GM21528 (cell line): ENCODE measurements around the gene CFAP251.

Source experiments
- ATAC-seq: cut with Tn5 transposase; IDR thresholded peaks from one replicate; pipeline ENCODE4 v1.9.1; 2021; ENCODE audit warnings: mild to moderate bottlenecking, moderate library complexity; ENCODE audit not compliant: unreplicated experiment, low FRiP score

Gene CFAP251

DNA sequence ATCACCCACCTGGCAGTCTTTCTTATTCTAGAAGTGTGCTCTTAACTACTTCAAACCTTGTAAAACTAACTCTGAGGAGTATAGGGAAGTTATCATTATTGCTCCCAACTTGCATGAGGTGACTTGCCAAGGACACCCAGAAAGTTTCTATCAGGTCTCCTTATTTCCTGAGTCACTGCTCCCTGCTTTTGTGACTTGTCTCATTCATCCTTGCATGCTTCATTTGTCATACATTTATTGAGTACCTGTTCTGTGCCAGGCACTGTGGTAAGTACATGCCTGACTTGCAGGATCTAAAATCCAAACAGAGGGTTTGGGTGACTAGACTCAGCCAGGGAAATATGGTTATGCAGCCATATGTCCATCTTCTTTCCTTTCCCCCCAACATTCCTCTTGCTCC, 25.5 kb downstream of the CFAP251 start:
- ATAC-seq = no peak

GRCh38 chr12:121946313-121947025, 28.1 kb downstream of the CFAP251 start:
- no peak for ATAC-seq

DNA sequence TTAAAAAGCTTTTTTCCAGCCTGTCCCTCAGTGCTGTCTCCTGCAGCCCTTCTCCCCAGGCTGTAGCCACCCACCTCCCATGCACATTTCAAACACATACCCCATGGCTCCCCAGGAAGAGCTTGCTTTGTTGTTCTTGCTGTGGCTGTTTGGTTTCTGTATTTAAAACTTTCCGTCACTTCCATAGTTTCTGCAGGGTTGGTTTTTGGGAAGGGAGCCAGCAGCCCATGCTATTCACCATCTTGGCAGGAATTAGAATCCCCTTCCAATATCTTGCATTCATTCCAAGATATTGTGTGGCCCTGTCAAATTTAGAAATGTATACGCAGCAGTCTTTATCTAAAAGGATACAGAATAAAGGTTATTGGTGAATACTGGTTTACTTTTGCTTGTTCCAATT, 29.6 kb downstream of the CFAP251 start:
- no peak for ATAC-seq

DNA sequence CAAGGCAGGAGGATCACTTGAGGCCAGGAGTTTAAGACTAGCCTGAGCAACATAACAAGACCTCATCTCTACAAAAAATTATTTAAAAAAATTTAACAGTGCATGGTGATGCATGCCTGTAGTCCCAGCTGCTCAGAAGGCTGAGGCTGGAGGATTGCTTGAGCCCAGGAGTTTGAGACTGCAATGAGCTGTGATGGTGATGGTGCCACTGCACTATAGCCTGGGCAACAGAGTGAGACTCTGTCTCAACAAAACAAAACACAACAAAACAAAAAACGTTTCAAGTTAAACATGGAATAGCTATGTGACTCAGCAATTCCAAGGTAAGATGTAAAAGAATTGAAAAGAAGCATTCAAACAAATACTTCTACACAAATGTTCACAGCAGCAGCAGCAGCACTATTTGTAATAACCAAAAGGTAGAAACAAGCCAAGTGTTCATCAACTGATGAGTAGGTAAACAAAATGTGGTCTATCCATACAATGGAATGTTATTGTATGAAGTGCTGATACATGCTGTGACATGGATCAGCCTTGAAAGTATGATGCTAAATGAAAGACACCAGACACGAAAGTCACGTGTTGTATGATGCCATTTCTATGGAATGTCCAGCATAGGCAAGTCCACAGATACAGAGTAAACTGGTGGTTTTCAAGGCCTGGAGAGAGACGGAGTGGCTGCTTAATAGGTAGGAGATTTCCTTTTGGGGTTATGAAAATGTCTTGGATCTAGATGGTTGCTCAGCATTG, 31.4 kb downstream of the CFAP251 start:
- no peak for ATAC-seq

GRCh38 chr12:121953117-121953692, 34.8 kb downstream of the CFAP251 start:
- no peak for ATAC-seq

- no peak for ATAC-seq
These were observed 35.3 kb downstream of the CFAP251 start for GRCh38 chr12:121953695-121954094.

- no peak for ATAC-seq
These were observed 37.2 kb downstream of the CFAP251 start for GRCh38 chr12:121955258-121956237.

DNA sequence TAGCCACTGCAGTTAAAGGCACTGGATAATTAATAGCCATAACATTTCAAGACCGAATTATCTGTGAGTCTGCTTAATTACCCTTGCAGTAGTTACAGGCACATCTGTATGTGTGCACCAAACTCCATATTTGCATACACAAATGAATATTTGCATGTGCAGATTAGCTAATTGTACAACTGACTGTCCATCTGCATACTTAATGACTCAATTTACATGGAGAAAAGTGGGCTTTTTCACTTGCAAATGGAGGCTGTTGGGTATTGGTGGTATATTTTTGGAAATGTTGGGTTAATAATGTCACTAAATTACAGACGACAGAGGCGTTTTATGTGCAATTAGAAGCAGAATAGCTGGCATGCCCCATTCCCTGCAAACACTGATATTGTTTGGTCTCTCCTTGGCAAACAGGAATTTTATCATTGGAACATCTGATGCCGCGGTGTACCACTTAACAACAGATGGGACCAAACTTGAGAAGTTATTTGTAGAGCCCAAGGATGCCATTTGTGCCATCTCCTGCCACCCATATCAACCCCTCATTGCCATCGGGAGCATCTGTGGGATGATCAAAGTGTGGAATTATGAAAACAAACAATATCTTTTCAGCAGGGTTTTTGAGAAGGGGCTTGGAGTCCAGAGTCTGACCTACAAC, 39.6 kb downstream of the CFAP251 start:
- no peak for ATAC-seq

- no peak for ATAC-seq
These were observed 40.3 kb downstream of the CFAP251 start for GRCh38 chr12:121958541-121959240.

GRCh38 chr12:121960541-121960940, 42.1 kb downstream of the CFAP251 start:
- no peak for ATAC-seq

- ATAC-seq = no peak
These were observed 42.9 kb downstream of the CFAP251 start for GRCh38 chr12:121961195-121961879.

GRCh38 chr12:121963341-121964018, 45.1 kb downstream of the CFAP251 start:
- no peak for ATAC-seq

DNA sequence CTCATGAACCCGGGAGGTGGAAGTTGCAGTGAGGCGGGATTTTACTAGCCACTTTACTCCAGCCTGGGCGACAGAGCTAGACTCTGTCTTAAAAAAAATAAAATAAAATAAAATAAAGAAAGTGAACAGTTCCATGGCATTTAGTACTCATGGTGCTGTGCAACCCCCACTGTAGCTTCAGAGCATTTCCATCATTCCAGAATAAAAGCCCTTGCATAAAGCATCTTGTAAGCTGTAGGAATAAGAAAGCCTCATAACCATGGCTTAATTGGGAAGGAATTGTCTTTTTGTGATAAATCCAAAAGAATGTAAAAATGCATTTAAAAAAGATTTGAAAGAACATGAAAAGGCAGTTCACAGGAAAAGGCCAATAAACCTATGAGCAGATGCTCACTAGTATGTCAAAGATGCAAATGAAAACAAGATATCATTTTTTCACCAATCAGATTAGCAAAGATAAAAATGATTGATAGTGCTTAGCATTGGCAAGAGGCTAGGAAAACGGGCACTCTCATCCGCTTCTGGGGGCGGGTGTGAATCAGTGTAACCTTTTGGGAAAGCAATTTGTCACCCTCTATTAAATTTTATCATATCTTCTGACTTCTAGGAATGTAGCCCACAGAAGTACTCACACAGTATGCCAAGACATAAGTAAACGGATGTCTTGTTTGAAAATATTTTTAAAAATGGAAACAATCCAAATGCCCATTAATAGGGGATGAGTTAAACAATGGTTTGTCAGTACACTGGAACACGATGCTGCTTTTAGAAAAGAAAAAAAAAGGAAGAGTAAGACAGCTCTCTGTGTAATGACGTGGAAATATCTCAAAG, 46.6 kb downstream of the CFAP251 start:
- no peak for ATAC-seq

DNA sequence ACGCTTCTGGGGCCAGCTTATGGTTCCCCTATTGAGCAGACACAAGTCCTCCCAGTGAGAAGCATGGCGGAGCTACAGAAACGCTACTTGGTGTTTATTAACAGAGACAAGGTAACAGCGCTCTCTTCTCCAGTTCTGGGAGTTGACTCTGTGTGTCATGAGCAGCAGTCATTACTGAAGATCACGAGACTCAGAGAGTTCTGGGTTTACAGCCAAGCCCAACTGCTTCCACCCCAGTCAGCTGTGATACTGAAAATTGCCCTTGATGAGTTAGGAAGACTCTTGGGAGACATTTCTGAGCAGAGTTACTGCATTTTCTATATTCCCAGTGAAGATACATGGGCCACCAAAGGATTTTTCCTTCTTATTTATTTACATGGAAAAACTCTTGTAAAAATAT, 48.6 kb downstream of the CFAP251 start:
- no peak for ATAC-seq

GRCh38 chr12:121968876-121969275, 50.5 kb downstream of the CFAP251 start:
- ATAC-seq = no peak

GRCh38 chr12:121969726-121970125, 51.3 kb downstream of the CFAP251 start:
- no peak for ATAC-seq

GRCh38 chr12:121970581-121971300, 52.3 kb downstream of the CFAP251 start:
- no peak for ATAC-seq
